ENCODE results near the gene PPP1R2C.

PPP1R2C gene

DNA sequence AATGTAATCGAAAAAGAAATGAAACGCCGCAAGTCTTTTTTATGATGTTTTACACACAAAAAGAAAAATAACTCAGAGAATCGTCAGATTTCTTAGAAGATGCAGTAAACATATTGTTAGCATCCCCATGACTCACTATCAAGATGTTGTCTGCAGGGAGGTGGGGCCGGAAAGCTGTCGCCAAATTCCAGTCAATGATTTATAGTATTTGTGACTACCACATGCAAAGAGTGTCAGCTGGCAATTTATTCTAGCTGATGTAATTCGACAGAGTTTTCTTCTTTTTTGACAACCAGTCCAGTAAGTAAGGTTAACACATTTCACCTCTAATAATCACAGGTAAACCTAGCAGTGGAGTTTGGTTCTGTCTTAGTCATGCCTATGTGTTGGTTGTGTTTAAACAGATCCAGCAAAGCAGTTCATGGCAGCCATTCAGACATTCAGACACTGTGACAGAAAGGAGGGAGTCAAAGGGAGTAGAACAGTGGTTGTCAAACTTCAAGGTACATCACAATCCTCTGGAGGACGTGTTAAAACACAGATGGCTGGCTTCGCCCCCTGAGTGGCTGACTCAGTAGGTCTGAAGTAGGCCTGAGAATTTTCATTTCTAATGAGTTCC is 19.8 kb upstream of the PPP1R2C start:
- no peaks in the 10 kb centered on the region for H3K27me3 ChIP-seq (ENCODE audit: insufficient read depth, poor library complexity, severe bottlenecking)
- H3K9me3 ChIP-seq (ENCODE audit: severe bottlenecking) = no peaks in the 10 kb centered on the region
- no peak overlapping the region for H3K27ac ChIP-seq (ENCODE audit: poor library complexity, severe bottlenecking)
- no peaks in the 10 kb centered on the region for H3K36me3 ChIP-seq (ENCODE audit: low read depth)
- no peaks in the 10 kb centered on the region for H3K4me1 ChIP-seq (ENCODE audit: insufficient read depth, poor library complexity, severe bottlenecking)
- no peak overlapping the region for H3K4me3 ChIP-seq (ENCODE audit: severe bottlenecking)
- DNase-seq (ENCODE audit: low spot score) (no peak), ATAC-seq (ENCODE audit: low read depth) (no peak; the same call in 2 of the 3 replicates)
- no peak for TF ChIP-seq CTCF (IDR thresholded peaks at IDR 0.05; ENCODE audit: poor library complexity, severe bottlenecking)

DNA sequence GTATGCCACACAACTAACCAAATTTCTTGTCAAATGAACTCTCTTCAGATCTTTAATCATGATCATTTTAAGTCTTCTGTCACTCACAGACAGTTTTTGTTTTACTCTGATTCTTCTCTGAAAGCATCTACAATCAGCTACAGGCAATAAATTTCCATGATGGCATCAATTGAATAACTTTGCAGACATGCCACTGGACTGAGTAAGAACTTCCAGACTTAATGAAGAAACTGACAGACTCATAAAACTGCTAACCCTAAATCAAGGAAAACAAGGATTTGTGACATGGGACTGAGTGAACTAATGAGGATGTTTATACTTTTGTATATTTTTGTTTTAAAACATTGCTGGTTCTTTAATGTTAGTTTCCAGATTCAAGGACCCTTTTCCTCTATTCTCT is 5.5 kb upstream of the PPP1R2C start:
- no peak for TF ChIP-seq CTCF (IDR thresholded peaks at IDR 0.05; ENCODE audit: poor library complexity, severe bottlenecking)
- no peak for DNase-seq (ENCODE audit: low spot score)

DNA sequence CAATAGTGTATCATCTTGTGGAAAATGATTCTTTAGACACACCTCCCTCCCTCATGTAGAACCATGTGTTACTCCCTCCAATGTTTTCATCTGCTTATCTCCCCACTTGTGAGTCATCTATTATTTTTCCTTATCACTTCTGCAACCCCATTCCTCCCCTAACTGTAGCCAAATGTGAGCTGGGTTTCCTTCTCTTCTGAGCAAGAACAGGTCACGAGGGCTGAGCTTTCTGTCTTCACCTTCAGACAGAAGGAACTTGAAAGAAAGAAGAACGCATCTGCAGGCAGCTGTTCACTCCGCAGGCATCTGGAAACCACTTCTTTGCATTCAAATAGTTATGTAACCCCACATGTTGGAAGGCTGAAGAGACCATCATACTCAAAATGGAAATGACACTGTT is 1.8 kb downstream of the PPP1R2C start:
- DNase-seq (ENCODE audit: low spot score) (no peak), ATAC-seq (ENCODE audit: low read depth) (no peak)
- H3K9me3 ChIP-seq (ENCODE audit: severe bottlenecking) = no peaks in the 10 kb centered on the region
- TF ChIP-seq CTCF (IDR thresholded peaks at IDR 0.05; ENCODE audit: poor library complexity, severe bottlenecking) = no peak
- no peak overlapping the region for H3K4me3 ChIP-seq (ENCODE audit: severe bottlenecking)
- H3K36me3 ChIP-seq (ENCODE audit: low read depth) = no peaks in the 10 kb centered on the region
- no peaks in the 10 kb centered on the region for H3K4me1 ChIP-seq (ENCODE audit: insufficient read depth, poor library complexity, severe bottlenecking)
- H3K27ac ChIP-seq (ENCODE audit: poor library complexity, severe bottlenecking) = no peak overlapping the region
- no peaks in the 10 kb centered on the region for H3K27me3 ChIP-seq (ENCODE audit: insufficient read depth, poor library complexity, severe bottlenecking)

More for the DNA sequence above, 5.5 kb upstream of the PPP1R2C start:
- no peak for ATAC-seq (ENCODE audit: low read depth)
- Histone ChIP-seq H3K4me3 (ENCODE audit: severe bottlenecking) (no peak overlapping the region), H3K36me3 (ENCODE audit: low read depth) (no peaks in the 10 kb centered on the region), H3K27ac (ENCODE audit: poor library complexity, severe bottlenecking) (no peak overlapping the region), H3K4me1 (ENCODE audit: insufficient read depth, poor library complexity, severe bottlenecking) (no peaks in the 10 kb centered on the region), H3K27me3 (ENCODE audit: insufficient read depth, poor library complexity, severe bottlenecking) (no peaks in the 10 kb centered on the region), H3K9me3 (ENCODE audit: severe bottlenecking) (no peaks in the 10 kb centered on the region)

GRCh38 chrX:42772874-42773273 is 5.1 kb downstream of the PPP1R2C start:
- H3K9me3 ChIP-seq (ENCODE audit: severe bottlenecking) = no peaks in the 10 kb centered on the region
- ATAC-seq (ENCODE audit: low read depth) = no peak

More at GRCh38 chrX:42772874-42773273, 5.1 kb downstream of the PPP1R2C start:
- DNase-seq (ENCODE audit: low spot score) = no peak
- Histone ChIP-seq H3K4me1 (ENCODE audit: insufficient read depth, poor library complexity, severe bottlenecking) (no peaks in the 10 kb centered on the region), H3K27me3 (ENCODE audit: insufficient read depth, poor library complexity, severe bottlenecking) (no peaks in the 10 kb centered on the region), H3K36me3 (ENCODE audit: low read depth) (no peaks in the 10 kb centered on the region), H3K27ac (ENCODE audit: poor library complexity, severe bottlenecking) (no peak overlapping the region), H3K4me3 (ENCODE audit: severe bottlenecking) (no peak overlapping the region)
- TF ChIP-seq CTCF (IDR thresholded peaks at IDR 0.05; ENCODE audit: poor library complexity, severe bottlenecking) = no peak
